ENCODE measurements around the gene COX14.

COX14 gene

DNA sequence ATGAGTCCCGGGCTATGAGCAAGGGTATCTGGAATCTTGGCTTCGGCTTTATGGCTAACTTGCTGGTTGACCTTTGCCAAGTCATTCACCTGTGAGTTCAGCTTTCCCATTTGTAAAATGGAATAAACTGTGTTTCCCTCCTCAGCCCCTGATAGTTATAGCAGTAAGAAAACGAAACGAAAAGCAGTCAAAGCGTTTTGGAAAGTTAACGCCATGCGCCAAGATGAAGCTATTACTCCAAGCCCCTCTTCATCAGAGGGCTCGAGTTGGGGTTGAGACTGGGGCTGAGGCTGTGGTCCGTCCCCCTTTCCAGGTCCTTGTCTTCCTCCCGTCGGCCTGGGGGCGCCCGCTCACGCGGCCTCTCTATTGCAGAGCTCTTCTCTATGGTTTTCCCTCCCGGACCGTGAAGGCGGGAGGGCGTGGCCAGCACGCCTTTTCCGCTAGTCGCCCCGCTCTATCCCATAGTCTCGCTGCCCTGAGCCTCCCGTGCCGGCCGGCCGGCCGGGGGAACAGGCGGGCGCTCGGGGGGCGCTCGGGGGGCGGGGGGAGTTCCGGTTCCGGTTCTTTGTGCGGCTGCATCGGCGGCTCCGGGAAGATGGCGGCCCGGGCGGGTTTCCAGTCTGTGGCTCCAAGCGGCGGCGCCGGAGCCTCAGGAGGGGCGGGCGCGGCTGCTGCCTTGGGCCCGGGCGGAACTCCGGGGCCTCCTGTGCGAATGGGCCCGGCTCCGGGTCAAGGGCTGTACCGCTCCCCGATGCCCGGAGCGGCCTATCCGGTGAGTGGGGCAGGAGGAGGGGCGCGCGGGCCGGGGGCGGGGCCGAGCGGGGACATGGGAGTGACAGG lies 27.0 kb upstream of the COX14 start, which contains the start of gene SMARCD1:
Gene SMARCD1 (plus strand): TSS at position 568 of the 840 bp plus-strand sequence. CDS start 28 bp downstream, at position 596.
- peak; percentile 96 for DNase-seq (ENCODE audit: low spot score)

DNA sequence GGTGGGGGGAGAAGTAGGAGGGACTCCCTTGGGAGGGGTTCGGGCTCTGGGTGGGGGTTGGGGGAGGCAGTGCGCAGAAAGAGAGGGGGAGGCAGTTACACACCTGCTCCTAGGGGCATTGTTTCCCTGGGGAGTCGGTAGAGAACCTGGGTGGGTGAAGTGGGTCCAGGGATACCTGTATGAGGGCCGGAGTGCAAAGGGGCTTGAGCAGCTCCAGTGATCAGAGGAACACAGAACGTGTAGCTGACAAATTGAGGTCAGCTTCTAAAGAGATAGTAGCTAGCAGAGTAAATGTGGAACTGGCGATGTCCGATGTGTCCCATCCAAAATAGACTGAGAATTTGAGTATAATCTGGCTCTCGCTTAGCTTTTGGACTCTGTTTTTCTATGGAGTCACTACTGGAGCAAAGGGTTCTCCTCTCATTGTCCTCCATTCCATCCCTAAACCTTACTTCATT lies 26.4 kb upstream of the COX14 start:
- DNase-seq (ENCODE audit: low spot score) = no peak

DNA sequence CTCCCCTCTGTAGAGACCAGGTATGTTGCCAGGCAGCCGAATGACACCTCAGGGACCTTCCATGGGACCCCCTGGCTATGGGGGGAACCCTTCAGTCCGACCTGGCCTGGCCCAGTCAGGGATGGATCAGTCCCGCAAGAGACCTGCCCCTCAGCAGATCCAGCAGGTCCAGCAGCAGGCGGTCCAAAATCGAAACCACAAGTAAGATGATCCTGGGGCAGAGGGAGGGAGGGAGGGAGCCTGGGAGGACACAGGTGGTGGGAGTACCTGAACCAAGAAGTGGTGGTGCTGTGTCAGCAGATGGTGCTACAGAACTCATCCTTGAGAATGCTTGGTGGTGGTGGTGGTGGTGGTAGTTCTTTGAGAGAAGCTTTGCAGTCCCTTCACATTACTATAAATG lies 25.9 kb upstream of the COX14 start:
- DNase-seq (ENCODE audit: low spot score) = no peak

DNA sequence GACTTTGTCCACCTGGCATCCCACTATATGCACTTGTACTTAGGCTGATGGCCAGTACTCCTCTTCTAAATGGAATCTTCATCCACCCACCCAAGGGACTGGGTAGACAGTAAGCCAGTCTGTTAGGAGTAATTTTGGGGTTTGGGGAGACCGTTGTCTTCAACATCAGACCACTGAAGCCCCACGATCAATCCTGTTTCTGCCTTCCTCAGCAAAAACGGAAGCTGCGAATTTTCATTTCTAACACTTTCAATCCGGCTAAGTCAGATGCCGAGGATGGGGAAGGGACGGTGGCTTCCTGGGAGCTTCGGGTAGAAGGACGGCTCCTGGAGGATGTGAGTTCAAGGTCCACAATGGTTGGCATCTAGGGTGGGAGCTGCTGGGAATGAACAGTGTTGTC lies 24.9 kb upstream of the COX14 start:
- DNase-seq (ENCODE audit: low spot score) = no peak

DNA sequence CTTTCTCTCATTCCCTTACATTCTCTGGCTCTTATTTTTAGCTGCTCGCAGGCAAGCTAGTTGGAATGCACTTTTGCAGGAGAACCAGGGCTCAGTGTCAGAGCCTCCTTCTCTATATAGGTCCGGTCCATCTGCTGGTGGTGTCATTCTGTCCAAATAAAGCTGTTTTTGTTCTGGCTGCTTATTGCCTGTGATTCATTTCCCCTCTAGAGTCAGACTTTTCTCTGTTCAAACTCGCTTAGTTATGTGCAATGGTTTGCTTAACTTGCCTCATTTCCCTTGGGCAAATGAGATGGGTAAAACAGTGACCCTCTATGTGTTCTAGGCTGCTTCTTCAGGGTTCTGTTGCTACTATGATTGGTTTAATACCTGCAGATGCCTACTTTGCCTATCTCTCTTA lies 24.0 kb upstream of the COX14 start:
- DNase-seq (ENCODE audit: low spot score) = no peak

DNA sequence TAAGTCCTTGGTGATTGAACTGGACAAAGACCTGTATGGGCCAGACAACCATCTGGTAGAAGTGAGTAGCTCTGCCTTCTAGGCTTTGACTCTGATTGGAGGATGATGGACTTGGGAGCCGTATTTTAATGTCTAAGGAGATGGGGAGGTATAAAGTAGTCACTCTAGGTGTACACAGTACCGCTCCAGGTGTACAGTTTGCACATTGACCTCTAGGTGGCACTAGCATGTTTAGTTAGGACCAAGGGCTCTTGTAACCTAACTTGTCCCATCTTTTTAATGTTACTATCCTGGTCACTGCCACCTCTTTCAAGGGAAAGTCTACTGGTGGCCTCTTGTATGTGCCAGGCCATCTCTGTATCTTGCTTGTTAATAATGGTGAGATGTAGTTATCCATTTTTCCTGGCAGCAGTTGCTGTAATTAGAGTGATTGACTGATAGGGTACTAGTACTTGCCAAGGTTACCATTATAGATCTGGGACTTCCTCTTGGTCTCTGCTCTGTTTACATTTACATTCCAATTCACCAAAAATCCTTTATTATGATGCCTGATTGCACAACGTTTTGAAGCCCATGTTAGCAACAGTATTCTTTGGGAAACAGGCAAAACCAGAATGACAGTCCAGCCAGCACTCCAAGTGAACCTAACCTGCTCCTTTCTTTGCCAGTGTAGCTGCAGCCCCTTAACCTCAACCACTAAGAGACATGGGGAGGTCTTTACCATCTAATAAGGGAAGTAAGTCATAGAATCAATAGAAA lies 23.3 kb upstream of the COX14 start:
- DNase-seq (ENCODE audit: low spot score) = peak; percentile 82

DNA sequence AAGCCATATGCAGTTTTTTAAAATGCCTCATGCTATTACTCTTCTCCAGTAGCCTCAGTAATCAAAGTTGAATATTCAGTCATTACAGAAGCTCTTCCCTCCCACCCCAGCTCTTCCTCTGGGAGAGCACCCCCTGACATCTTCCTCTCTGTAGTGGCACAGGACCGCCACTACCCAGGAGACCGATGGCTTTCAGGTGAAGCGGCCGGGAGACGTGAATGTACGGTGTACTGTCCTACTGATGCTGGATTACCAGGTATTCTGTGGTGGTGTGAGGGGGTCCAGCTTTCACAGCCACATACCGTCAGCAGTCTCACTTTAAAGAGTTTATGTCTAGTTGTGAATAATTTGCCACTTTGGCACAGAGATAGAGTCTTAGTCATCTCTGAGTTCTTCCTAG lies 22.3 kb upstream of the COX14 start:
- DNase-seq (ENCODE audit: low spot score) = no peak

DNA sequence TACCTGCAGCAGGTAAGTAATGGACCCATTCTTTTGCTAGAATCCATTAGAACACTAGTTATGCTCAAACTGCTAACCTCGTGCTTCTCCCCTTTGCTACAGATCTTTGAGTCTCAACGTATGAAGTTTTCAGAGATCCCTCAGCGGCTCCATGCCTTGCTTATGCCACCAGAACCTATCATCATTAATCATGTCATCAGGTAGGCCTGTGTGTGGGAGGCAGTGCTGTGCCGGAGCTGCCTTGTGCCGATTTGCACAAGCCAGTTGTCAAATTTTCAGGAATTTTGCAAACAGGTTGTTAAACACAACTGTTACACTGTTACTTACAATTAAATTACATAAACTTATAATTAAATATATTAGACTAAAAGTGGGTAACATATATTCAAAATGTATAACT lies 21.6 kb upstream of the COX14 start:
- no peak for DNase-seq (ENCODE audit: low spot score)

DNA sequence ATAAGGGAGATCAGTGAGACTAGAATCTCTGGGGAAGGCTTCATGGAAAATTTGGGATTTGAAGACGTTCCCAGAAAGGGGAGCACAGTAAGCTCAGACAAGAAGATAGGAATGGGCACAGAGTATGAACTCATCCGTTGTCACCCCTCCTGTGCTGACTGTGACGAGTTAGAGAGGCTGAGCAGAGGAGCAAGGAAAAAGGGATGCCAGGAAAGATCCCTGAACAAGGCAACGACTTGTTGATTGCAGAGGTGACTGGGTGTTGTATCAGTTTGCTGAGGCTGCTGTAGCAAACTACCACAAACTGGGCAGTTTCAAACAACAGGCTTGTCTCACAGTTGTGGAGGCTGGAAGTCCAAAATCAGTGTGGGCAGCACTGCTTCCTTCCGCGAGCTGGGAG lies 14.1 kb upstream of the COX14 start:
- DNase-seq (ENCODE audit: low spot score) = no peak

DNA sequence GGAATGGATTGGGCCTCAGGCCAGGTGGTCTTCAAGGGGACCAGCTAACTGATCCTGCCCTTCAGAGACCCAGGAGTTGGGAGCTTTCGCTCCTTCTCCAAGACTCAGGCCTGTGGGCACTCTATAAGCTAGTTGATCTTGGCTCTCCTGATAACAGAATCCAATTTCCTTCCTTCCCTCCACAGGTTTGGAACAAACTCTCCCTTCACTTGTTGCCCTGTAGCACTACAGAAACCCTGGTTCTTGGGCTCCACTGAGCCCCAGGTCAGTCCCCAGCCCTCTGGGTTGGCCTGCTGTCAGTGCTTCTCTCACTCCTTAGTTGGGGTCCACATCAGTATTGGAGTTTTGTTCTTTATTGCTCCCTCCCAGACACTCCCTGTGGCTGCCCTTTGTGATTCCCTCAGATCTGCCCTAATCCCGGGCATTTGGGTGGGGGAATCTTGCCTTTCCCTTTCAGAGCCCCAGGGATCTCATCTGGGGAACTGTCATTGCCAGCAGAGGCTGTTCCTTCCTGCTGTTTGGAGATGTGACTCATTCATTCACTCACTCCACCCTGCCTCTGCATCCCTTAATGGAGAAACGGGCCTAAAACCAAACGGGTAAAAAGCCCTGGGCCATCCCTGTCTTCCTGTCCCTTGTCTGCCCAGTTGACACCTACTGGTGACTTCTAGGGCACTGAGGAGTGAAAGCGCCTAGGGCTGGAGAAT lies 12.6 kb upstream of the COX14 start:
- no peak for DNase-seq (ENCODE audit: low spot score)

DNA sequence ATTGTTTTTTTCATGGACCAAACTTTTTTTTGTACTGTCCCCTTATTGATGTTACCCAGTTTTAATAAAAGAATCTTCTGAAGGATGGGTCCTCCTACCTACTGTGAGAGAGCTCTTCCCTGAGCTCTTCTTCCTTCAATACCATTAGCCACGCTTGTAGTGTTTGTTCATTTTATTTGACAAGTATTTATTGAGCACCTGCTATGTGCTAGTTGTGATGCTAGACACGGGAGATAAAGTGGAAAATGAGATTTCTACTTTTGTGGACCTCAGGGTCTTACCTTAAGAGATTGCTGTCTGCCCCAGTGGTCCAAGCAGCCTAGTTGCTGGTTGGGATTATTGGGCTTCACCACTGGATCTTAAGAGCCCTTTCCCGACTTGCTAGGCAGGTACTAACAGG lies 11.5 kb upstream of the COX14 start:
- DNase-seq (ENCODE audit: low spot score) = no peak

DNA sequence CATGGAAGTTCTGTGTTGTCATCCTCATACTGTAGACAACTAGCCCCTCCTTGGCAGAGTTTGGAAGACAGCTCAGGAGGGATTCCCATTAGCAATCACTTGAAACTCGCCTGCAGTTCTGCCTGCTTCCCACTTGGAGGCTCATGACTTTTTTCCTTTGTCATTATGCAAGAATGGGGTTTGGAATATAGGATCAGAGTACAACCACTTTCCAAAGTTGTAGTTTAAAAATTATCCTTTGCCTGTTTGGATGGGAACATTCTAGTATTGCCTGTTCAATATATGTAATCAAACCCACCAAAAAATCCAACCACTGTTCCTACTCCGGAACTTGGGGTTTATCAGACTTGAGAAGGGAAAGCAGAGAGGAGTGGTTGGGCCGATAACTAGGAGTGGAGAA lies 10.4 kb upstream of the COX14 start:
- no peak for DNase-seq (ENCODE audit: low spot score)

DNA sequence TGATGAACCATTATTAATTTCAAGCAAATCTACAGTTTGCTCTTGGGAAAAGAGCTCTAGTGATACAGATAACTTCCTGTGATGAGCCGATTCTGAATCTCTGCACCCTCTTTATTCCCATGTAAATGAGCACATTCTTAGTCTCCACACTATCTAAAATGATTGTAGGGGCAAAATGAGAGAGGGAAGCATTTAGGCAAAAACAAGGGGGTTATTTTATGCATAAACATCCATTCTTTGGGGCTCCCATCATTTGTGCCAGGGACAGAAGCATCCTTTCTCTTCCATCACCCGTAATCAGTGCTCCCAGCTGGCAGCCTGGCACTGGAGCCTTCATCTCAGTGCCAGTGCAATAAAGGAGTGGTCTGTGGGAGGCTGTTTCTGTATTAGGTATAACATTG lies 9.9 kb upstream of the COX14 start:
- no peak for DNase-seq (ENCODE audit: low spot score)

DNA sequence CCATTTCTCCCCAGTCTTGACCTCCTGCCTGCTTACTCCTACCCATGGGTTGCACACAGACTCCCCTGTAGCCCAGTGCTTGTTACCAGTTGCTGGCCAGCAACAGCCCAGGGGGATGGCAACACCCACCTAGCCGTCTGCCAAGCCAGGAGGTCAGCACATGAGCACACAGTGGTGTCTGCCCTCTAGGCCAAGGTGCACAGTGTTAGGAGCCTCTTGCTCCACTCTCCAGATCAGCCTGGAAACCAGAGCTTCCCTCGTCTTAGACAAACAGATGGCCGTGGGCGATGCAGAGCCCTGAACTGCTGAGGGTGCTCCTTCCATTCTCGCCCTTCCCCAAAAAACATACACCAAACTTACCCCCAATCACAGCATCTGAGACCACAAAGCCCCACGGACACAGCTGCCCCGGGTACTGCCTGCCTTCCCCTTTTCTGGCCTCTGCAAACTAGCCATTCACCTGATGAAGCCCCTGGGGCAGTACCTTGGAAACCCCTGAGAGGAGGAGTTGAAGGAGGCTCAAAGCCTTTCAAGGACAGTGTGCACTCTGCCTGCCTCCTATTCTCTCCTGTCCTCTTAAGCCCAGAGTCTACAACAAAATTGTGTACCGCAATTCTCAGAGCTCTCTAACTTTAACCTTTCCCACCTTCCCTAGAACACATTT lies 9.3 kb upstream of the COX14 start:
- DNase-seq (ENCODE audit: low spot score) = no peak

DNA sequence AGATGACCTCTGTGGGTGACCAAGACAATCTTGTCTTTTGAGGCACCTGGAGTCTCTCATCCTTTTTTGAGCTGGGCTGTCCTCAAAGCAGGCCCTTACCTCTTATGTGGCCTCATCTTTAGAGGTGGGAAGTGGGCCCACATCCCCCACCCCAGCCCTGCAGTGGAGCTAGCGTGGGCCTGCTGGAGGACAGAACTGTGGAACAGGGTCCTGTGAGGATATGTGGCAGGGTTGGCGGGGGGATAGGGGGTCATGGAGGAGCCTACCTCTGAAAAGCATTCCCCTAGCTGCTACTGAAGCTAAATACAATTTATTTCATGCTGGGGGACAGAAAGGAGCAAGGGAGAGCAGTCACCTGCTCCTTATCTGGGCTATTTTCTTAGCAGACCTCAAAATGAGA lies 8.7 kb upstream of the COX14 start:
- no peak for DNase-seq (ENCODE audit: low spot score)

DNA sequence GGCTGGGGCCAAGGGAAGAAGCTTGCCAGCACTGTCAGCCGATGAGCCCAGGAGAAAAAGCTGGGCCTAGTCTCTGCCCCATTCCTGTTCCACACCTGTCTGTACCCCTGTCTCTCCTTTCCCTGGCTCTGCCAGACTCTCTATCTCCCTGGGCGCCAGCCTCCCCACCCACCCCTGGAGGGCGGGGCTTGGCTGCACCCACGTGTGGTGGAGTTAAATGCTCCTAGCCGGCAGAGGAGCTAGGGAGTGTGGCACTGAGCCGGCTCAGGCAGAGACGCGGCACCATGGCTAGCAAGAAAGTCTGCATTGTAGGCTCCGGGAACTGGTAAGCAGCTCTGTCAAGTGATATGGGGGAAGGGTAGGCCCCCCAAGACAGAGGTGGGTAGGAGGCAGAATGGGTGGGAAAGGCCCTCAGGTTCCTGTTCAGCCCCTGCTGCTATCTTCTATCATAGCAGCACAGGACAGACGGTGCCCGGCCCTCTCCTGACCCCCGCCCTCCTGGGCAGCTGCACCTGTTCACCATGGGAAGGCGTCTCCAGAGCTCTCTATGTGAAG lies 8.2 kb upstream of the COX14 start, which contains the start of gene GPD1:
Gene GPD1 (plus strand): TSS at position 242 of the 555 bp plus-strand sequence. CDS start 43 bp downstream, at position 285.
- no peak for DNase-seq (ENCODE audit: low spot score)

DNA sequence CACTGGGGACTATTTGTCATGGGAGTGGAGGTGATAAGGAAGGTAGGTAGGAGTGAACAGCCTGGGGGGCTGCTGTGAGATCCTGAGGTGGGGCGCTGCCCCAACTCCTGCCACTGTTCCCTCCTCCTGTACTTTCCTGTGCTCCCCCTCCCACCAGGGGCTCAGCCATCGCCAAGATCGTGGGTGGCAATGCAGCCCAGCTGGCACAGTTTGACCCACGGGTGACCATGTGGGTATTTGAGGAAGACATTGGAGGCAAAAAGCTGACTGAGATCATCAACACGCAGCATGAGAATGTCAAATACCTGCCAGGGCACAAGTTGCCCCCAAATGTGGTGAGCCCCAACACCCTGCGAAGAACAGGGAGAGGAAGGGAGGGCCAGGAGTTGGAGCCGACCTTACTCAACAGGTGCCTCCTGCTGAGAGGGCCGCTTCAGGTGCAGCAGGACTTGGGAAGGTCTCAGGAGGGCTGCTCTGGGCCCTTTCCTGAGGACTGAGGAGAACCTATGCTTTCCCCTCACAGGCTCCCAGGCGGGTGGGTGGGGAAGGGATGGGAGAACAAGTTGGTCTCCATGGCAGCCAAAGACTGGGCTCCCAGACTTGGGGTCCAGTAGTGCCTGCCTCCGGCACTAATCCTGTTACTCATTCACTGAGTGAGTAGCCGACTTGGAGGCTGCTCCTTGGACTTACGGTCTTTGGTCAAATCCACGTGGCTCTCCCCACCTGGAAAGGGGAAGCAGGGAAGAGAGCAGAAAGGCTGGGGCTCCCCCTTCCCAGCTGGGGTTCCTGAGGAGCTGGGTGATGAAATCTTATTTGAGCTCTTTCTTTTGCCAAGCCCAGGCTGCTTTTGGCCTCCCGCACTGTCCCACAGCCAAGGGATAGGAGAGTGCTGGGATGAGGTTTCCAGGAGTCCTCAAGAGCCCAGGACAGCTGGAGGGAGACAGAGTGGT lies 7.3 kb upstream of the COX14 start:
- no peak for DNase-seq (ENCODE audit: low spot score)

DNA sequence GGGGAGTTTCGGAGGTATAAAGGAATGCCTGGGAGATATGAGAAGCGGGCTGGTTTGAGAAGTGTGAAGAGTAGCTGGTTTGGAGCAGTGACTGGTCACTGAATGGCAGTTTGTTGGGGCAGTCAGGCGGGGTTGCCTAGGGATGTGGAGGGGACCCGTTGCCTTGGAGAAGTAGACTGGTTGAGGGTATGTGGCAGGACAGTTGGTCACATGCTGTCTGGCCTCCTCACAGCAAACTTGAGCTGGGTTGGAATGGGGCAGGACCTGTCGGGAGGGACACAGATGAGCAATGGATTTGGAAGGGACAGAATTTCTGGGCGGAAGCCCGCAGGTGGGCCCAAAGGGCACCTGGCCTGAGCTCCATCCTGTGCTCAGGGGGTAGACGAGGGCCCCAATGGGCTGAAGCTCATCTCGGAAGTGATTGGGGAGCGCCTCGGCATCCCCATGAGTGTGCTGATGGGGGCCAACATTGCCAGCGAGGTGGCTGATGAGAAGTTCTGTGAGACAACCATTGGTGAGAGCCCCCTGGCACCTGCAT lies 6.1 kb upstream of the COX14 start:
- no peak for DNase-seq (ENCODE audit: low spot score)

DNA sequence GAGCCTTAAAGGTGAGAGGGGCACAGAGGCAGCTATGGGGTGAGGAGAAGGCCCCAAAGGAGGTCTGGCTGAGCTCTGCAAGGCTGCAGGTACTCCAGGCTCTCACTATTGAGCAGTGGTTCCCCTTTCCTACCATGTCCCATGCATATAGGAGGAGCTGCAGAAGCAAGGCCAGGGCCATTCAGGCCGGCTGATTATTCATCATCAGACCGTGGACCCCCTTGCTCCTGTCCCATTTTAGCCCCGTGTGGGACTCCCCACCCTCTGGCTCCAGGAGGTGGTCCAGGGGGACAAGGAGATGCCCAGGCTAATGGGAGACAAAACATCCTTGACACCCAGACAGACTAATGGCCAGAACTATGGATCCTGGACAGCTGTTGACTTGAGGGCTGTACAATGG lies 5.1 kb upstream of the COX14 start:
- no peak for DNase-seq (ENCODE audit: low spot score)
